ENCODE data around the gene GRM4. TPM values are rescaled to one million over a fixed set of nuclear protein-coding genes. Genes with fewer than 3 reads are reported as not detected.

Gene GRM4
- total and polyA plus RNA-seq, 2 experiments from 2014 or later, result 0.10 to 0.22 TPM

DNA sequence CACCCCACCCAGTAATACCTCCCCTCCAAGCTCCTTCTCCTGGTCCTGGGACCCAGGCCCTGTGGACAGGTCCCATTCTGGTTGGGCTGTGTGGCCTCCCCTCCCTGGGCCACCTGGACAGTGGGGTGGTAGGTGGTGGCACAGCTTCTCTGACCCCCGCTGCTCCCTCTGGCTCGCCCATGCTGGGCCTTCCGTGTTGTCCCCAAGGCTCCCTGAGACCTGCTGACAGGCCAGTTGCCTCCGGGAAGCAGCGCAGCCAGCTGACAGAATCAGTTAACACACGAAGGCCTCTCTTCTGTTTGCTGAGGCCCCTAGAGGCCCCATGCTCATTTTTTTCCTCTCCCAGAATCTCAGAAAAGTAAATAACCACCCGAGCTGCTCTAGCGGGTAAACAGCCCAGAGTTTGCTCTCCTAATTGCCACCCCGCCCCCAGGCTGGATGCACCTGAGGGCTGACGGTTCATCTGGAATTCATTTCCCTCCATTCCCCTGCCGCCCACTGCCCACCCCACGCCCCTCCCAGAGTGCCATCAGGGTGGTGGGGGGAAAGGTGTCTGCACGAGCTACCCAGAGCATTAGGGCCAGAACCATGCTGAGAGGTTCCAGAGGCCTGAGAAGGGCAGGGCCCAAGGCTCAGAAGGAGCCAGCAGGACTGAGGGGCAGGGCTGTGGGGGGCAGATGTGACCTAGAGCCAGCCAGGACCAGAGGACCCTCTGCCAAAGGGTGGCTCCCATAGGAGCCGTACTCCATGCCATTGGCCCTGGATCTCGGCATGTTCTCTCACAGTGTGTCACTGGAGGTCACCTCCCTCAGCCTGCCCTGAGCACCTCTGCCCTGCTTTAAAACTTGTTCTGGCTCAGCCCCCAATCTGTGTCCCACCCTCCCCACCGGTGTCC is 157.5 kb downstream of the GRM4 start:
- Histone ChIP-seq H4K20me1 (ENCODE audit: insufficient read depth) (no peaks in the 10 kb centered on the region), H3F3A (ENCODE audit: insufficient read depth) (no peaks in the 10 kb centered on the region), H3K9me3 (ENCODE audit: low read depth) (no peaks in the 10 kb centered on the region), H2AFZ (no peak overlapping the region), H3K79me2 (ENCODE audit: insufficient read depth) (no peaks in the 10 kb centered on the region), H3K4me2 (ENCODE audit: unreplicated experiment) (no peak overlapping the region), H3K36me3 (ENCODE audit: low read depth) (no peaks in the 10 kb centered on the region), H3K4me3 (no peak overlapping the region), H3K4me1 (ENCODE audit: insufficient read depth) (no peaks in the 10 kb centered on the region), H3K27me3 (replicated peaks; ENCODE audit: insufficient read depth) (peaks cover 11% of the 10 kb centered on the region), H3K9me2 (ENCODE audit: insufficient read depth) (no peaks in the 10 kb centered on the region), H3K27ac (no peak overlapping the region), H3K9ac (no peak overlapping the region)
- WGBS, 2 experiments (ENCODE audit: low coverage in 1 of 2, low lambda C conversion rate in 2 of 2, missing lambda C conversion rate in 2 of 2), result 47 to 51% methylated on average over 14 to 16 of the region's 16 CpGs
- TF ChIP-seq EZH2 (IDR thresholded peaks at IDR 0.05; ENCODE audit: insufficient read depth, poor library complexity, severe bottlenecking) (no peak), EZH2phosphoT487 (IDR thresholded peaks at IDR 0.05; ENCODE audit: insufficient read depth, low read depth) (no peak)
- in situ Hi-C loops (cut with MboI), result no loop called here
- DNase-seq, result no peak

DNA sequence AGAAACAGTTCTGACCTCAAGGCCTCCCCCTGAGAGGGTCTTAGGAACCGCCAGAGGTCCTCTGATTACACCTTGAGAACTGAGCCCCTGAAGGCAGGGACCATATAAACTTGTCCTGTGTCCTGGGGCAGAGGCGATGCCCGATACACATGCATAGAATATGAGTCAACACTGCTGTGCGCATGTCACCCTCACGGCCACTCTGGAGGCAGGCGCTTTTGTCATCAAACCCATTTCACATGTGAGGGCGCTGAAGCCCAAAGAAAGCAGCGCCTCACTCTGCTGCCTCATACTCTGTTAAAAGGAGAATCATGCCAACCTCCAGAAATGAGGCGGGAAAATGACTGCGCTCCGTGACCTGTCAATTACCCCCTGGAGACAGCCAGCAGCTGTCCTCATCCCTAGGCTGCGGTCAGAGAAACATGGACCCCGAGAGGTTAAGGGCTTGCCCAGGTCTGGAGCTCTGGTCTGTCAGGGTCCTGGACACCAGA is 158.3 kb downstream of the GRM4 start:
- no peaks in the 10 kb centered on the region for H3K9me3 ChIP-seq (ENCODE audit: low read depth)
- H4K20me1 ChIP-seq (ENCODE audit: insufficient read depth), result no peaks in the 10 kb centered on the region
- H3K36me3 ChIP-seq (ENCODE audit: low read depth), result no peaks in the 10 kb centered on the region
- H3K9me2 ChIP-seq (ENCODE audit: insufficient read depth), result no peaks in the 10 kb centered on the region
- no peaks in the 10 kb centered on the region for H3F3A ChIP-seq (ENCODE audit: insufficient read depth)
- in situ Hi-C loops (cut with MboI), result no loop called here
- WGBS, 2 experiments (ENCODE audit: low coverage in 1 of 2, low lambda C conversion rate in 2 of 2, missing lambda C conversion rate in 2 of 2), result 83 to 85% methylated on average over 13 of the region's 13 CpGs
- no peak overlapping the region for H3K4me3 ChIP-seq
- TF ChIP-seq EZH2phosphoT487 (IDR thresholded peaks at IDR 0.05; ENCODE audit: insufficient read depth, low read depth) (no peak), EZH2 (IDR thresholded peaks at IDR 0.05; ENCODE audit: insufficient read depth, poor library complexity, severe bottlenecking) (no peak)
- H3K4me2 ChIP-seq (ENCODE audit: unreplicated experiment), result no peak overlapping the region
- no peak overlapping the region for H2AFZ ChIP-seq
- H3K27ac ChIP-seq, result no peak overlapping the region
- no peak for DNase-seq
- peaks cover 11% of the 10 kb centered on the region for H3K27me3 ChIP-seq (replicated peaks; ENCODE audit: insufficient read depth)
- no peak overlapping the region for H3K9ac ChIP-seq
- no peaks in the 10 kb centered on the region for H3K4me1 ChIP-seq (ENCODE audit: insufficient read depth)
- H3K79me2 ChIP-seq (ENCODE audit: insufficient read depth), result no peaks in the 10 kb centered on the region

DNA sequence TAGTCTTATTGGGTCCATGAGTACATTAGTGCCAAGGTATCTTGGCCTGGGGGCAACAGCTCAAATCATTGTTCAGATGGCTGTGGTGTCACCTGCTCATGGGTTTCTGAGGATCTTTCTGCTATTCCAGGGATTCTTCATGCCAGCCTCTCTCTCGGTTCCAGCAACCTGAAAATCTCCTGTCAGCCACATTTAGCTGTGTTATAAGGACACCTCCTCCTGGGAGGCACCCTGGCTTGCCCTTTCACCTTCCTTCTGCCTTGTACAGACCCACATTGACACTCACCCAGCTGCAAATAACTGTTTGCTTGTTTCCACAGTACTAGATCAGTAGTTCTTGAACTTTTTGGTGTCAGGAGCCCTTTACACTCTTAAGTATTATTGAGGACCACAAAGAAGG is 159.9 kb downstream of the GRM4 start:
- no peak overlapping the region for H3K4me3 ChIP-seq
- in situ Hi-C loops (cut with MboI), result no loop called here
- peaks cover 2% of the 10 kb centered on the region for H3K27me3 ChIP-seq (replicated peaks; ENCODE audit: insufficient read depth)
- WGBS, 2 experiments (ENCODE audit: low coverage in 1 of 2, low lambda C conversion rate in 2 of 2, missing lambda C conversion rate in 2 of 2), result 10 to 15% methylated on average over 1 of the region's 1 CpG
- H3F3A ChIP-seq (ENCODE audit: insufficient read depth), result no peaks in the 10 kb centered on the region
- H3K36me3 ChIP-seq (ENCODE audit: low read depth), result no peaks in the 10 kb centered on the region
- no peaks in the 10 kb centered on the region for H3K4me1 ChIP-seq (ENCODE audit: insufficient read depth)
- H3K4me2 ChIP-seq (ENCODE audit: unreplicated experiment), result no peak overlapping the region
- TF ChIP-seq EZH2 (IDR thresholded peaks at IDR 0.05; ENCODE audit: insufficient read depth, poor library complexity, severe bottlenecking) (no peak), EZH2phosphoT487 (IDR thresholded peaks at IDR 0.05; ENCODE audit: insufficient read depth, low read depth) (no peak)
- H3K79me2 ChIP-seq (ENCODE audit: insufficient read depth), result no peaks in the 10 kb centered on the region
- H3K9me3 ChIP-seq (ENCODE audit: low read depth), result no peaks in the 10 kb centered on the region
- DNase-seq, result no peak
- H3K9ac ChIP-seq, result no peak overlapping the region
- H3K27ac ChIP-seq, result no peak overlapping the region
- no peaks in the 10 kb centered on the region for H4K20me1 ChIP-seq (ENCODE audit: insufficient read depth)
- no peak overlapping the region for H2AFZ ChIP-seq
- no peaks in the 10 kb centered on the region for H3K9me2 ChIP-seq (ENCODE audit: insufficient read depth)

DNA sequence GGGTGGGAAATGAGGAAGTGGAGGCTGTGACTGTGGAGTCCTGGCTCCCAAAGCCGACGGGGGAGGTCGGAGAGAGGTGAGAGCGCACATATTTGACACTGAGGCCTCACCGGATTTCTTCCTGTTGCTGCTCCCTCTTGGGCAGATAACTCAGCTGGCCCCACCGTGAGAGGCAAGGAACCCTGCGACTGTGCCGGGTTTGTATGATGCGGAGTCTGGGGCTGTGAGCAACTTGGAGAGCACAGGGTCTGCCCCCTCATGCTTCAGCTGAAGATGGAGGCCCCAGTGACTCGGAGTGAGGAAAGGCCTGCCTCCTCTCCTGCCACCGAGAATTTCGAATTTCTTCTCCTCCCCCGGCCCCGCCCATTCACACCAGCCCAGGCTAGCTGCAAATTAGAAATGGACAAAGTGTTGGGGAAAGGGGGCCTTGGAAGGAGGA is 160.6 kb downstream of the GRM4 start:
- Histone ChIP-seq H3K9me2 (ENCODE audit: insufficient read depth) (no peaks in the 10 kb centered on the region), H3K27ac (no peak overlapping the region), H3K4me3 (no peak overlapping the region), H3K36me3 (ENCODE audit: low read depth) (no peaks in the 10 kb centered on the region), H4K20me1 (ENCODE audit: insufficient read depth) (no peaks in the 10 kb centered on the region), H3K9ac (no peak overlapping the region), H3K9me3 (ENCODE audit: low read depth) (no peaks in the 10 kb centered on the region), H3F3A (ENCODE audit: insufficient read depth) (no peaks in the 10 kb centered on the region), H3K27me3 (replicated peaks; ENCODE audit: insufficient read depth) (no peaks in the 10 kb centered on the region; the same call in 1 of the 2 replicates), H3K79me2 (ENCODE audit: insufficient read depth) (no peaks in the 10 kb centered on the region), H3K4me2 (ENCODE audit: unreplicated experiment) (no peak overlapping the region), H3K4me1 (ENCODE audit: insufficient read depth) (no peaks in the 10 kb centered on the region), H2AFZ (no peak overlapping the region)
- TF ChIP-seq EZH2 (IDR thresholded peaks at IDR 0.05; ENCODE audit: insufficient read depth, poor library complexity, severe bottlenecking) (no peak), EZH2phosphoT487 (IDR thresholded peaks at IDR 0.05; ENCODE audit: insufficient read depth, low read depth) (no peak)
- DNase-seq, result no peak
- 68 to 74% methylated on average over 14 of the region's 14 CpGs for WGBS, 2 experiments (ENCODE audit: low coverage in 1 of 2, low lambda C conversion rate in 2 of 2, missing lambda C conversion rate in 2 of 2)
- in situ Hi-C loops (cut with MboI), result no loop called here
